Suprapubic skin (tissue), 4 donors: ENCODE data around the gene LMF1. TPM values are rescaled to one million over a fixed set of nuclear protein-coding genes. Genes with fewer than 3 reads are reported as not detected.
"Not testable (repeated sequence)": the region's sequence is repeated elsewhere in the genome, so short reads cannot be mapped to it uniquely, and the experiment has no call there.

ENCODE experiments used
- DNase-seq, 2 donors: peaks; one replicate each; pipeline ENCODE4 v3.0.0-alpha.2; 2019; ENCODE audit warnings: low spot score in 2 of 2
- H3K27ac ChIP-seq: fragments of 200-600 bp; sonication (generic); one replicate; pipeline ENCODE4 v1.5.1; 2019
- H3K27me3 ChIP-seq: fragments of 200-600 bp; sonication (generic); one replicate; pipeline ENCODE4 v1.5.1; 2019
- H3K36me3 ChIP-seq: fragments of 200-600 bp; sonication (generic); one replicate; pipeline ENCODE4 v1.5.1; 2019
- H3K4me1 ChIP-seq: fragments of 200-600 bp; sonication (generic); one replicate; pipeline ENCODE4 v1.5.1; 2019
- H3K4me3 ChIP-seq: fragments of 200-600 bp; sonication (generic); one replicate; pipeline ENCODE4 v1.5.1; 2019; ENCODE audit warnings: mild to moderate bottlenecking
- H3K9me3 ChIP-seq: fragments of 200-600 bp; sonication (generic); one replicate; pipeline ENCODE4 v1.5.1; 2019
- EP300 ChIP-seq: sonication (generic); formaldehyde crosslinking; IDR thresholded peaks from one replicate; pipeline ENCODE4 v1.6.1; 2017; ENCODE audit warnings: antibody characterized with exemption
- POLR2A ChIP-seq, 2 donors: fragments of 450-650 bp; IDR thresholded peaks; one replicate each; pipeline ENCODE4 v1.6.1; 2017; ENCODE audit warnings: antibody characterized with exemption in 2 of 2, mild to moderate bottlenecking in 2 of 2, moderate library complexity in 2 of 2
- POLR2AphosphoS5 ChIP-seq, 3 donors: sonication (generic); formaldehyde crosslinking; IDR thresholded peaks; one replicate each; pipeline ENCODE4 v1.6.1; 2017; ENCODE audit warnings: antibody characterized with exemption in 3 of 3
- whole genome bisulfite sequencing: methylation state at CpG from one replicate; pipeline ENCODE4 v1.1.5; 2018; 5-methylcytosine and 5-hydroxymethylcytosine counted together
- total RNA-seq, 4 donors: library from RNA; depleted of rRNA; stranded (reverse); fragments of >200 nt; gene quantifications; one replicate each; pipeline ENCODE4 v1.1.0, GENCODE V29; 2016
- TF ChIP-seq, protein P1 (sequence below), 2 donors: fragments of 200-600 bp in 1 of 2; fragments of 450-650 bp in 1 of 2; sonication (generic) in 1 of 2; IDR thresholded peaks; one replicate each; pipeline ENCODE4 v1.5.1; 2016 to 2019; ENCODE audit warnings: antibody characterized with exemption in 2 of 2, mild to moderate bottlenecking in 1 of 2, moderate library complexity in 1 of 2

Gene LMF1
- total RNA-seq, 4 donors from 2014 or later: 32.1 to 117 (median 38.0) TPM

DNA sequence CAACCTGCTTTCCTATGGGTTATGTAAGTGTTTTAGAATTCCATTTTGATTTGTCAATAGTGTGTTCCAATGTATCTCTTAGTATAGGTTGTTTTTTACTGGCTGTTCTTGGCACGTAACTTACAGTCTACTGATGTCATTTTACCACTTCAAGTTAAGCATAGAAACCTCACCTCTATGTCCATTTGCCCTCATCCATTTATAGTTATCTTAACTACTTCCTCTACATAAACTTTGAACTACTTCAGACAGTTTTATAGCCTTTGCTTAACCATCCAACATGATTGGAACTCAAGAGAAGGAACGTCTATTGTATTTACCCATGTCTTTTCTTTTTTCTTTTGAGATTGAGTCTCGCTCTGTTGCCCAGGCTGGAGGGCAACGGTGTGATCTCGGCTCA, 105.8 kb downstream of the LMF1 start:
- no peak overlapping the region for H3K27ac ChIP-seq
- TF ChIP-seq POLR2AphosphoS5 (IDR thresholded peaks at IDR 0.05) (no peak), POLR2A (IDR thresholded peaks at IDR 0.05) (no peak), EP300 (no peak)
- TF ChIP-seq, protein P1, sequence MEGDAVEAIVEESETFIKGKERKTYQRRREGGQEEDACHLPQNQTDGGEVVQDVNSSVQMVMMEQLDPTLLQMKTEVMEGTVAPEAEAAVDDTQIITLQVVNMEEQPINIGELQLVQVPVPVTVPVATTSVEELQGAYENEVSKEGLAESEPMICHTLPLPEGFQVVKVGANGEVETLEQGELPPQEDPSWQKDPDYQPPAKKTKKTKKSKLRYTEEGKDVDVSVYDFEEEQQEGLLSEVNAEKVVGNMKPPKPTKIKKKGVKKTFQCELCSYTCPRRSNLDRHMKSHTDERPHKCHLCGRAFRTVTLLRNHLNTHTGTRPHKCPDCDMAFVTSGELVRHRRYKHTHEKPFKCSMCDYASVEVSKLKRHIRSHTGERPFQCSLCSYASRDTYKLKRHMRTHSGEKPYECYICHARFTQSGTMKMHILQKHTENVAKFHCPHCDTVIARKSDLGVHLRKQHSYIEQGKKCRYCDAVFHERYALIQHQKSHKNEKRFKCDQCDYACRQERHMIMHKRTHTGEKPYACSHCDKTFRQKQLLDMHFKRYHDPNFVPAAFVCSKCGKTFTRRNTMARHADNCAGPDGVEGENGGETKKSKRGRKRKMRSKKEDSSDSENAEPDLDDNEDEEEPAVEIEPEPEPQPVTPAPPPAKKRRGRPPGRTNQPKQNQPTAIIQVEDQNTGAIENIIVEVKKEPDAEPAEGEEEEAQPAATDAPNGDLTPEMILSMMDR (IDR thresholded peaks at IDR 0.05): no peak
- peaks cover 37% of the 10 kb centered on the region for H3K36me3 ChIP-seq
- H3K9me3 ChIP-seq: no peaks in the 10 kb centered on the region
- no peak overlapping the region for H3K4me3 ChIP-seq
- H3K27me3 ChIP-seq: no peaks in the 10 kb centered on the region
- H3K4me1 ChIP-seq: no peaks in the 10 kb centered on the region
- no peak for DNase-seq
- 88% methylated on average over 5 of the region's 5 CpGs for WGBS

DNA sequence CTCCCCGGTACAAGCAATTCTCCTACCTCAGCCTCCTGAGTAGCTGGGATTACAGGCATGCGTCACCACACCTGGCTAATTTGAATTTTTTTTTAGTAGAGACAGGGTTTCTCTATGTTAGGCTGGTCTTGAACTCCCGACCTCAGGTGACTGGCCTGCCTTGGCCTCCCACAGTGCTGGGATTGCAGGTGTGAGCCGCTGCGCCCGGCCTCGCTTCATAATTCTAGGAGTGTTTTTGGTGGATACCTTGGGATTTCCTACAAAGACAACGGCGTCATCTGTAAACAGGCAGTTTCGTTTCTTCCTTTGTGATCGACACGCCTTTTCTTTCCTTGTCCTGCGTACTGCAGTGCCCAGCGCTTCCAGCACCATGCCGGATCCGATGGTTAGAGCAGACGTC, 109.3 kb downstream of the LMF1 start:
- no peak overlapping the region for H3K4me3 ChIP-seq
- no peak for DNase-seq
- WGBS: 96% methylated on average over 17 of the region's 17 CpGs
- no peaks in the 10 kb centered on the region for H3K9me3 ChIP-seq
- no peak overlapping the region for H3K27ac ChIP-seq
- no peaks in the 10 kb centered on the region for H3K27me3 ChIP-seq
- peaks cover 3% of the 10 kb centered on the region for H3K36me3 ChIP-seq
- no peaks in the 10 kb centered on the region for H3K4me1 ChIP-seq
- TF ChIP-seq EP300 (no peak), POLR2A (IDR thresholded peaks at IDR 0.05) (no peak), POLR2AphosphoS5 (IDR thresholded peaks at IDR 0.05) (no peak)
- TF ChIP-seq, protein P1 (IDR thresholded peaks at IDR 0.05): no peak

DNA sequence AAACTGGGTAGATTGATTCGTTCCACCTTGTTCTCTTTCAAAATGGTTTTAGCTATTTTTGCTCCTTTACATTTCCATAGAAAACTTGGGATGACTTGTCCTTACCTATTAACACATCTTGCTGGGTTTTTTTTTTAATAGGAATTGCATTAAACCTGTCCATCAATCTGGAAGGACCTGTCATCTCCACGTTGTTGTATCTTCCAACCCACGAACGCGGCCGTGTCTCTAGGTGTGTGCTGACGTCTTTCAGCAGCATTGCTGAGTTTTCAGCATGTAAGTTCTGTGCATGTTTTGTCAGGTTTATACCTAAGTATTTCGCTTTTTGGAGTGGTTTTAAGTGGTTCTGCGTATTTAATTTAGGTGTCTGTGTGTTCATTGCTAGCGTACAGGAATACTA, 109.9 kb downstream of the LMF1 start:
- WGBS: 94% methylated on average over 10 of the region's 10 CpGs
- Histone ChIP-seq H3K4me3 (no peak overlapping the region), H3K27ac (no peak overlapping the region), H3K36me3 (no peaks in the 10 kb centered on the region), H3K27me3 (no peaks in the 10 kb centered on the region), H3K4me1 (no peaks in the 10 kb centered on the region), H3K9me3 (no peaks in the 10 kb centered on the region)
- TF ChIP-seq EP300: no peak
- no peak for DNase-seq

DNA sequence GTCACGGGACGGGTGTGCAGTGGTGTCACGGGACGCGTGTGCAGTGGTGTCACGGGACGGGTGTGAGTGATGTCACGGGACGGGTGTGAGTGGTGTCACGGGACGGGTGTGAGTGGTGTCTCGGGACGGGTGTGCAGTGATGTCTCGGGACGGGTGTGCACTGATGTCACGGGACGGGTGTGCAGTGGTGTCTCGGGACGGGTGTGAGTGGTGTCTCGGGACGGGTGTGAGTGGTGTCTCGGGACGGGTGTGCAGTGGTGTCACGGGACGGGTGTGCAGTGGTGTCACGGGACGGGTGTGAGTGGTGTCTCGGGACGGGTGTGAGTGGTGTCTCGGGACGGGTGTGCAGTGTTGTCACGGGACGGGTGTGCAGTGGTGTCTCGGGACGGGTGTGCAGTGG, 111.8 kb downstream of the LMF1 start:
- not testable (repeated sequence) for H3K27ac ChIP-seq, H3K36me3 ChIP-seq, H3K4me3 ChIP-seq, H3K4me1 ChIP-seq, H3K27me3 ChIP-seq, DNase-seq, H3K9me3 ChIP-seq
- 94% methylated on average over 35 of the region's 35 CpGs for WGBS

DNA sequence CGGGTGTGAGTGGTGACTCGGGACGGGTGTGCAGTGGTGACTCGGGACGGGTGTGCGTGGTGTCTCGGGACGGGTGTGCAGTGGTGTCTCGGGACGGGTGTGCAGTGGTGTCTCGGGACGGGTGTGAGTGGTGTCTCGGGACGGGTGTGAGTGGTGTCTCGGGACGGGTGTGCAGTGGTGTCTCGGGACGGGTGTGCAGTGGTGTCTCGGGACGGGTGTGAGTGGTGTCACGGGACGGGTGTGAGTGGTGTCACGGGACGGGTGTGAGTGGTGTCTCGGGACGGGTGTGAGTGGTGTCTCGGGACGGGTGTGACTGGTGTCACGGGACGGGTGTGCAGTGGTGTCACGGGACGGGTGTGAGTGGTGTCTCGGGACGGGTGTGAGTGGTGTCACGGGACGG, 112.3 kb downstream of the LMF1 start:
- H3K27me3 ChIP-seq, H3K36me3 ChIP-seq, H3K27ac ChIP-seq, DNase-seq, H3K9me3 ChIP-seq, H3K4me3 ChIP-seq, H3K4me1 ChIP-seq: not testable (repeated sequence)
- 96% methylated on average over 36 of the region's 36 CpGs for WGBS

DNA sequence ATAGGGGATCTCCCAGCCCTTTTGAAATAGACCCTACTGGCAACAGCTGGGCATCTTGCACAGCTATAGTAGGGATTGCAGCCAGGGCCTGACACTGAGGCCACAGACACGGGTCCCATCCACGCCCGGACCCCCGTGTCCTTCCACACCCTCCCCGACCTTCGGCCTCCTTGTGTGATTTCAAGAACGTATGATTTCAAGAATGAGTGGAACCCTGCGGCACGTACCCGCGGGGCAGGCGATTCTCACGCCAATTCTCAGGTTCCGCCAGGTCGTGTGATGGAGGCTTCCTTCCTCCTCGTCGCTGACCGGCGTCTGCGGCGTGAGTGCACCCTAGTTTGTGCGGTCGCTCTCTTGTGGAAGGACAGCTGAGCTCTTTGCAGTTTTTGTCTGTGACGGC, 114.0 kb downstream of the LMF1 start:
- Histone ChIP-seq H3K4me3 (no peak overlapping the region), H3K36me3 (no peaks in the 10 kb centered on the region), H3K9me3 (no peaks in the 10 kb centered on the region), H3K27me3 (no peaks in the 10 kb centered on the region), H3K27ac (no peak overlapping the region), H3K4me1 (no peaks in the 10 kb centered on the region)
- WGBS: 99% methylated on average over 24 of the region's 24 CpGs
- TF ChIP-seq POLR2A (IDR thresholded peaks at IDR 0.05): no peak
- TF ChIP-seq, protein P1 (IDR thresholded peaks at IDR 0.05): no peak
- TF ChIP-seq POLR2AphosphoS5 (IDR thresholded peaks at IDR 0.05): no peak
- no peak for TF ChIP-seq EP300
- no peak for DNase-seq

DNA sequence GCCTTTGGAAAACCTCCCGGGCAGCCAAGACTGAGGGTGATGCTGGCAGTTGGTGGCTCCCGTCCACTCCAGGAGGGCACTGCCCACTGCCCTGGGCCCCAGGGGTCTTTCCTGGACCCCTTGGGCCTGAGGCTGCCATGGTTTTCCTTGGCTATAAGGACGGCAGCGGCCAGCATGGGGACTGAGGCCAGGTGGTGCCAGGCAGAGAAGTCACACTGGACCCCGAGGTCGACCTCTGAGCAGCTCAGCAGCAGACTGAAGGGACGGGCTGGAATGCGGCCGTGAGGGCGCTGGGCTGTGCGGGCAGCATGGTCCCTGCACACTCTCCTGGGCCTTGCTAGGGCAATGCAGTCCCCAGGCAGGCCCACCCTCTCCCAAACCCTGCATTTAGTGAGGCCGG, 114.7 kb downstream of the LMF1 start:
- WGBS: 89% methylated on average over 3 of the region's 12 CpGs
- no peak for DNase-seq
- H3K4me1 ChIP-seq: no peaks in the 10 kb centered on the region
- no peaks in the 10 kb centered on the region for H3K36me3 ChIP-seq
- H3K27ac ChIP-seq: no peak overlapping the region
- H3K27me3 ChIP-seq: no peaks in the 10 kb centered on the region
- TF ChIP-seq EP300 (no peak), POLR2A (IDR thresholded peaks at IDR 0.05) (no peak), POLR2AphosphoS5 (IDR thresholded peaks at IDR 0.05) (no peak)
- TF ChIP-seq, protein P1 (IDR thresholded peaks at IDR 0.05): no peak
- H3K9me3 ChIP-seq: no peaks in the 10 kb centered on the region
- no peak overlapping the region for H3K4me3 ChIP-seq
